ENCODE measurements around the gene TDRD12. TPM values are rescaled to one million over a fixed set of nuclear protein-coding genes. Genes with fewer than 3 reads are reported as not detected.

The TDRD12 gene
- polyA plus RNA-seq, 3 donors = 0.05 TPM; not detected in 2

DNA sequence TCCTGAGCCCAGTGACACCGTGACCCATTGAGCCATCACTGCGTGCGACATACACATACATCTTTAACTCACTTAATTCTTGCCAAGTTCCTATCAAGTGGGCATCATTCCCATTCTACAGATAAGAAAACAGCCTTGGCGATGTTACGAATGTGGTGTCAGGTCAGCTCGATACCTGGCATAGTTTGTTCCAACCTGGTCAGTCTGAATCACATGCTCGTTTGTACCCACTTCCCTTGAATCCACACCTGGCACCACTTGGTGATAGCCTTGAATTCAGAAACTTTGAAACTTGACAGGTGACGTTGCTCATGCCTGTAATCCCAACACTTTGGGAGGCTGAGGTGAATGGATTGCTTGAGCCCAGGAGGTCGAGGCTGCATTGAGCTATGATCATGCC lies 90.9 kb downstream of the TDRD12 start:
- no peak overlapping the region for H3K9ac ChIP-seq (ENCODE audit: insufficient read depth, low read length, poor library complexity, severe bottlenecking)
- H3K4me2 ChIP-seq (replicated peaks; ENCODE audit: extremely low read depth, low read length, poor library complexity, severe bottlenecking) = no peak overlapping the region
- H3K79me2 ChIP-seq (ENCODE audit: insufficient read depth, low read length) = no peaks in the 10 kb centered on the region
- 91% methylated on average over 7 of the region's 9 CpGs for WGBS (ENCODE audit: insufficient coverage)
- intact Hi-C loops (cut with micrococcal nuclease) = no loop called here
- Mint-ChIP-seq H3K4me3 (no peak overlapping the region), H3K4me1 (no peaks in the 10 kb centered on the region), H3K9me3 (no peaks in the 10 kb centered on the region), H3K27me3 (ENCODE audit: low read depth in 3 of 3) (peaks cover 1 to 6% (median 5%) of the 10 kb centered on the region in 3 donors), H3K27ac (no peak overlapping the region), H3K36me3 (no peaks in the 10 kb centered on the region)
- H3K4me3 ChIP-seq (replicated peaks in 1 of 3; ENCODE audit: low read depth in 2 of 3, low read length in 3 of 3) = no peak overlapping the region
- no peaks in the 10 kb centered on the region for H3K36me3 ChIP-seq (replicated peaks in 1 of 2; ENCODE audit: control insufficient read depth in 1 of 2, insufficient read depth in 2 of 2, low read length in 2 of 2)
- no peaks in the 10 kb centered on the region for H3K9me3 ChIP-seq (replicated peaks in 1 of 2; ENCODE audit: control insufficient read depth in 1 of 2, insufficient read depth in 1 of 2, low read length in 2 of 2)
- no peak for DNase-seq
- no peak overlapping the region for H2AFZ ChIP-seq (ENCODE audit: insufficient read depth, low read depth, low read length, poor library complexity, severe bottlenecking)
- no peak overlapping the region for H3K27ac ChIP-seq (ENCODE audit: low read depth in 1 of 2, low read length in 2 of 2)
- TF ChIP-seq CTCF (IDR thresholded peaks at IDR 0.05) = no peak
- no peaks in the 10 kb centered on the region for H3K4me1 ChIP-seq (ENCODE audit: control insufficient read depth in 1 of 2, insufficient read depth in 2 of 2, low read length in 2 of 2)
- H4K20me1 ChIP-seq (ENCODE audit: insufficient read depth, low read length) = no peaks in the 10 kb centered on the region
- no peaks in the 10 kb centered on the region for H3K27me3 ChIP-seq (ENCODE audit: control insufficient read depth in 2 of 2, insufficient read depth in 2 of 2, low read length in 2 of 2)

- Histone ChIP-seq H3K9ac (ENCODE audit: insufficient read depth, low read length, poor library complexity, severe bottlenecking) (no peak overlapping the region), H3K4me3 (replicated peaks in 1 of 3; ENCODE audit: low read depth in 2 of 3, low read length in 3 of 3) (no peak overlapping the region), H3K9me3 (replicated peaks in 1 of 2; ENCODE audit: control insufficient read depth in 1 of 2, insufficient read depth in 1 of 2, low read length in 2 of 2) (no peaks in the 10 kb centered on the region), H2AFZ (ENCODE audit: insufficient read depth, low read depth, low read length, poor library complexity, severe bottlenecking) (no peak overlapping the region), H3K4me2 (replicated peaks; ENCODE audit: extremely low read depth, low read length, poor library complexity, severe bottlenecking) (no peak overlapping the region), H3K79me2 (ENCODE audit: insufficient read depth, low read length) (no peaks in the 10 kb centered on the region), H3K27me3 (ENCODE audit: control insufficient read depth in 2 of 2, insufficient read depth in 2 of 2, low read length in 2 of 2) (no peaks in the 10 kb centered on the region), H4K20me1 (ENCODE audit: insufficient read depth, low read length) (no peaks in the 10 kb centered on the region), H3K36me3 (replicated peaks in 1 of 2; ENCODE audit: control insufficient read depth in 1 of 2, insufficient read depth in 2 of 2, low read length in 2 of 2) (no peaks in the 10 kb centered on the region), H3K27ac (ENCODE audit: low read depth in 1 of 2, low read length in 2 of 2) (no peak overlapping the region), H3K4me1 (ENCODE audit: control insufficient read depth in 1 of 2, insufficient read depth in 2 of 2, low read length in 2 of 2) (no peaks in the 10 kb centered on the region)
- intact Hi-C loops (cut with micrococcal nuclease) = no loop called here
- no peaks in the 10 kb centered on the region for H3K36me3 Mint-ChIP-seq
- WGBS (ENCODE audit: insufficient coverage) = 95% methylated on average over 3 of the region's 11 CpGs
- no peak for DNase-seq
- H3K4me3 Mint-ChIP-seq = no peak overlapping the region
- no peak overlapping the region for H3K27ac Mint-ChIP-seq
- no peak for TF ChIP-seq CTCF (IDR thresholded peaks at IDR 0.05)
- peaks cover 1 to 7% (median 6%) of the 10 kb centered on the region in 3 donors for H3K27me3 Mint-ChIP-seq (ENCODE audit: low read depth in 3 of 3)
- no peaks in the 10 kb centered on the region for H3K4me1 Mint-ChIP-seq
- H3K9me3 Mint-ChIP-seq = no peaks in the 10 kb centered on the region
These were observed 91.6 kb downstream of the TDRD12 start for GRCh38 chr19:32811151-32811550.
